Activated naive CD4-positive, alpha-beta T cell treated with anti-CD3 and anti-CD28 coated beads, Interleukin-2, amount 10 ng/mL, durations not matched to agents 7 days and 5 days (primary cell): ENCODE results near the gene PSMD11.
A peak's percentile ranks its signal among the peaks of the same experiment; 100 is the strongest.
"Not testable (repeated sequence)": the region's sequence is repeated elsewhere in the genome, so short reads cannot be mapped to it uniquely, and the experiment has no call there.

Experiments
- CTCF ChIA-PET: fragments of 350-600 bp; sonication (Branson Sonifier 250); formaldehyde crosslinking; loops from one replicate; lab custom pipeline; 2021; ENCODE audit warnings: antibody characterized with exemption; lab: Charles Lee
- DNase-seq: peaks from one replicate; pipeline ENCODE4 v3.0.0-alpha.2; 2020
- H3K27ac Mint-ChIP-seq: one replicate; pipeline ENCODE4 v1.8.0; 2021; ENCODE audit warnings: mild to moderate bottlenecking, moderate library complexity, mixed read lengths
- H3K27me3 Mint-ChIP-seq: one replicate; pipeline ENCODE4 v1.8.0; 2021; ENCODE audit warnings: mild to moderate bottlenecking, mixed read lengths
- H3K36me3 Mint-ChIP-seq: one replicate; pipeline ENCODE4 v1.8.0; 2021; ENCODE audit warnings: mixed read lengths
- H3K4me1 Mint-ChIP-seq: one replicate; pipeline ENCODE4 v1.8.0; 2021; ENCODE audit warnings: mixed read lengths
- H3K4me3 Mint-ChIP-seq: one replicate; pipeline ENCODE4 v1.8.0; 2021; ENCODE audit warnings: mild to moderate bottlenecking, moderate library complexity, mixed read lengths
- H3K9me3 Mint-ChIP-seq: one replicate; pipeline ENCODE4 v1.8.0; 2021; ENCODE audit warnings: mixed read lengths

The PSMD11 gene

DNA sequence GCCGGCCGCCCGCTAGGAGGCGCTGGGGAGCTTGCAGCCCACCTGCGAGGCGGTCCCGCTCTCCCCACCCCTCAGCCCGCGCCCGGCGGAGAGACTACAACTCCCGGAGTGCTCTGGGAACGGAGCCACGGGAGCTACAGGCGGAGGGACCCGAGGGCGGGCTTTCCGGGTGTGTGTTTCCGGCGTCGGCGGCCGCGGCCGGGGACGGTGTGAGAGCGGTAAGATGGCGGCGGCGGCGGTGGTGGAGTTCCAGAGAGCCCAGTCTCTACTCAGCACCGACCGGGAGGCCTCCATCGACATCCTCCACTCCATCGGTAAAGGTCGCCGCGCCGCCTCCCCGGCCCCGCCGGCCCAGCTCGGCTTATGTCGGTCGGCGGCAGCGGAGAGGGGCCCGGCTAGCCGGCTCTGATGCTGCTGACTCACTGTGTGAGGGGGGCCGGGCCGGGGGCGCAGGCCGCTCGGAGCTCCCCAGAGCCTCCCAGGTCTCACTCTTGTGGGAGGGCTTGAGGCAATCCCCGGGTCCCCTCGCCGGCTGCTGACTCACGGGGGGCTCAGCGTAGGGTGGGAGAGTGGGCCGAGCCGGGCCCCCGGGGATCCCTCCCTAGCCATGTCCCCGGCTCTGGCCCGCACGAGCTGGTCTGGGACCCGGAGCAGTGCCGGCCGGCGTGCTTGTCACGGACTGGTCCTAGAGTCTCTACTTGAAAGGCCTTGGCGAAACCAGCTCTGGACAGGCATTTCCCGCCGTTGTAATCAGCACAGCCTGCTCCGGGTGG is at the start of gene PSMD11:
PSMD11 (plus strand) TSS at position 210 of the 773 bp plus-strand sequence; CDS start at position 224, 14 bp downstream.
- peaks cover 42% of the 10 kb centered on the region for H3K4me1 Mint-ChIP-seq

GRCh38 chr17:32396343-32396742 is 48.0 kb upstream of the PSMD11 start:
- Mint-ChIP-seq H3K27ac (no peak overlapping the region), H3K9me3 (no peaks in the 10 kb centered on the region), H3K4me3 (no peak overlapping the region), H3K4me1 (peaks cover 7% of the 10 kb centered on the region), H3K27me3 (no peaks in the 10 kb centered on the region), H3K36me3 (peaks cover 13% of the 10 kb centered on the region)
- DNase-seq: no peak
- CTCF ChIA-PET: no interaction called here

More for the DNA sequence above, at the start of gene PSMD11:
- Mint-ChIP-seq H3K9me3 (no peaks in the 10 kb centered on the region), H3K27me3 (peaks cover 36% of the 10 kb centered on the region), H3K36me3 (peaks cover 29% of the 10 kb centered on the region), H3K27ac (peak within 1 kb of the TSS; percentile 86), H3K4me3 (peak within 1 kb of the TSS; percentile 88)
- CTCF ChIA-PET: interaction anchor here (0.7 to 3.5 kb wide), 17 partner anchors 10 to 433 kb away, joined by 3 to 34 read pairs (median 3); partner anchors contain the start of genes CDK5R1 and MYO1D
- DNase-seq: peak; percentile 99

GRCh38 chr17:32398946-32399345 is 45.4 kb upstream of the PSMD11 start:
- Mint-ChIP-seq H3K27ac (peak overlapping the region; percentile 1), H3K4me3 (no peak overlapping the region), H3K4me1 (peaks cover 7% of the 10 kb centered on the region), H3K9me3 (no peaks in the 10 kb centered on the region), H3K27me3 (no peaks in the 10 kb centered on the region), H3K36me3 (peaks cover 6% of the 10 kb centered on the region)
- CTCF ChIA-PET: interaction anchor here (0.7 kb wide), 1 partner anchor 45 kb away, joined by 3 read pairs; the partner anchor contains the start of gene PSMD11
- no peak for DNase-seq

GRCh38 chr17:32410085-32410484 is 34.2 kb upstream of the PSMD11 start:
- H3K27me3 Mint-ChIP-seq, H3K27ac Mint-ChIP-seq, H3K9me3 Mint-ChIP-seq, H3K4me1 Mint-ChIP-seq, DNase-seq, H3K4me3 Mint-ChIP-seq, H3K36me3 Mint-ChIP-seq, CTCF ChIA-PET: not testable (repeated sequence)

- DNase-seq: no peak
- Mint-ChIP-seq H3K36me3 (peaks cover 3% of the 10 kb centered on the region), H3K9me3 (peaks cover 21% of the 10 kb centered on the region), H3K27ac (no peak overlapping the region), H3K4me1 (no peaks in the 10 kb centered on the region), H3K4me3 (no peak overlapping the region), H3K27me3 (no peaks in the 10 kb centered on the region)
- CTCF ChIA-PET: no interaction called here
Measured at GRCh38 chr17:32426894-32427293, 17.4 kb upstream of the PSMD11 start.

DNA sequence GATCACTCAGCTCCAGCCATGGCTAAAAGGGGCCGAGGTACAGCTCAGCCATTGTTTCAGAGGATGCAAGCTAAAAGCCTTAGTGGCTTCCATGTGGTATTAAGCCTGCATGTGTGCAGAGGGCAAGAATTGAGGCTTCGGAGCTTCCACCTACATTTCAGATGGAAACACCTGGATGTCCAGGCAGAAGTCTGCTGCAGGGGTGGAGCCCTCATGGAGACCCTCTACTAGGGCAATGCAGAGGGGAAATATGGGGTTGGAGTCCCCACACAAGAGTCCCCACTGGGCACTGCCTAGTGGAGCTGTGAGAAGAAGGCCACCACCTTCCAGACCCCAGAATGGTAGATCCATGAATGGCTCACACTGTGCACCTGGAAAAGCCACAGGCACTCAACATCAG is 14.7 kb upstream of the PSMD11 start:
- peaks cover 3% of the 10 kb centered on the region for H3K36me3 Mint-ChIP-seq
- no peak overlapping the region for H3K4me3 Mint-ChIP-seq
- no peaks in the 10 kb centered on the region for H3K27me3 Mint-ChIP-seq
- peaks cover 21% of the 10 kb centered on the region for H3K9me3 Mint-ChIP-seq
- no peak overlapping the region for H3K27ac Mint-ChIP-seq
- no peak for DNase-seq
- H3K4me1 Mint-ChIP-seq: no peaks in the 10 kb centered on the region
- CTCF ChIA-PET: no interaction called here

DNA sequence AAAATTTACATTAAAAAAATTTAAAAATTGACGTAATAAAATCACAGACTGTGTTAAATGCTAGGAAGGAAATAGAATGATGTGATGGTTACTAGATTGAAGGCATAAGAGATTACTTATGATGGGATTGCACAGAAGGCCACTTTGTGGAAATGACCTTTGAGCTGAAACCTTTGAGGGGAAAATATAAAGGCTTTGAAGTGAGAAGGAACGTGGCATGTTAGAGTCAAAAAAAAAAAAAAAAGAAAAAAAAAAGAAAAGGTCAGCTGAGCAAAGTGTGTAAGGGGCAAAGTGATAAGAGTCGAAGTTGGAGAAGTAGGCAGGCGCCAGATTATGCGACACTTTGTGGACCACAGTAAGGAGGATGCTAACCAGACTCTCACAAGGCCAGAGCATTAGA is 3.6 kb upstream of the PSMD11 start:
- no peaks in the 10 kb centered on the region for H3K9me3 Mint-ChIP-seq
- no peak for DNase-seq
- H3K27me3 Mint-ChIP-seq: peaks cover 54% of the 10 kb centered on the region
- H3K4me1 Mint-ChIP-seq: peaks cover 22% of the 10 kb centered on the region
- CTCF ChIA-PET: interaction anchor here (0.7 kb wide), 1 partner anchor 125 kb away, joined by 4 read pairs; no protein-coding TSS in a partner anchor
- peaks cover 5% of the 10 kb centered on the region for H3K36me3 Mint-ChIP-seq
- H3K4me3 Mint-ChIP-seq: no peak overlapping the region
- H3K27ac Mint-ChIP-seq: no peak overlapping the region

DNA sequence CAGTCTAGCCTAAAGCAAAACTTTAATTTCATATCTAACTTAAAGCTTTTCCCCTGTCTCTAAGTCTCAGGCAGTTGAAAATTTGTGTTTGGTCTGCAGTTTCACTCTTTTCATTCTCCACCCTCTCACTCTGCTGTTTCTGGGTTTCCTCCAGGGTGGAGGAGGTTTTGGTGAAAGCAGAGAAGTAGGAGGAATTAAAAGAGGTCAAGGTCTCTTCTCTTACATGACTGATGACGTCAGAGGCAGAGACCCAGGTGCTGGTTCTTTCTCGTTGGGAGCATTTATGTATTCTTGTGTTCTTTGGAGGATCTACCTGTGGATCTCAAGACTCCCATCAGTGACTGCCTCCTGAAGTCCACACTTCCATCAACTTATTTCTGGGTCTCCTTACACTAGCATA is 2.4 kb upstream of the PSMD11 start:
- no peak overlapping the region for H3K4me3 Mint-ChIP-seq
- no peak for DNase-seq
- CTCF ChIA-PET: interaction anchor here (0.8 kb wide), 1 partner anchor 11 kb away, joined by 3 read pairs; no protein-coding TSS in a partner anchor
- no peak overlapping the region for H3K27ac Mint-ChIP-seq
- peaks cover 11% of the 10 kb centered on the region for H3K36me3 Mint-ChIP-seq
- no peaks in the 10 kb centered on the region for H3K9me3 Mint-ChIP-seq
- peaks cover 53% of the 10 kb centered on the region for H3K27me3 Mint-ChIP-seq
- peaks cover 34% of the 10 kb centered on the region for H3K4me1 Mint-ChIP-seq

GRCh38 chr17:32443827-32444300 is 446 bp upstream of the PSMD11 start:
- no peak for DNase-seq
- CTCF ChIA-PET: interaction anchor here (0.7 to 3.5 kb wide), 17 partner anchors 10 to 433 kb away, joined by 3 to 34 read pairs (median 3); partner anchors contain the start of genes CDK5R1 and MYO1D
- Mint-ChIP-seq H3K36me3 (peaks cover 24% of the 10 kb centered on the region), H3K27me3 (peaks cover 40% of the 10 kb centered on the region), H3K27ac (peak overlapping the region; percentile 86), H3K9me3 (no peaks in the 10 kb centered on the region), H3K4me1 (peaks cover 41% of the 10 kb centered on the region), H3K4me3 (peak overlapping the region; percentile 88)

DNA sequence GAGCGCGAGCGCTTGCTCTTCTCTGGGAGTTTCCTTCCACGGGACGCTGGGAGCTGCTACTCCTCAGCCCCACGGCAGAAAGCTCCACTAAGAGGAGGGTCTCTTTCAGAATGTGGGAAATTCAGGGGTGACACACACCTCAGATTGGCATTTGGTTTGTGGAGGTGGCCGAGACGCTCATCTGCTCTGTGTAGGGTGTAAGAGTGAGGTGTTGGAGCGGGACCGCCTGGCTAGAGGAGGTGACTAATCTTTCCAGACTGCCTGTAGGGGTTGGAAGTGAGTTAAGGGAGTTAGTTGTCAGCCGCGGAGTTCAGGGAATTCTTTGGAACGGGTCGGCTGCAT is 735 bp downstream of the PSMD11 start:
- Mint-ChIP-seq H3K36me3 (peaks cover 34% of the 10 kb centered on the region), H3K27me3 (peaks cover 35% of the 10 kb centered on the region), H3K4me3 (peak overlapping the region; percentile 88), H3K27ac (peak overlapping the region; percentile 78), H3K4me1 (peaks cover 46% of the 10 kb centered on the region), H3K9me3 (no peaks in the 10 kb centered on the region)
- DNase-seq: peak; percentile 42
- CTCF ChIA-PET: interaction anchor here (1.5 to 3.5 kb wide), 3 partner anchors 9 to 38 kb away, joined by 4 to 34 read pairs (median 7); no protein-coding TSS in a partner anchor

DNA sequence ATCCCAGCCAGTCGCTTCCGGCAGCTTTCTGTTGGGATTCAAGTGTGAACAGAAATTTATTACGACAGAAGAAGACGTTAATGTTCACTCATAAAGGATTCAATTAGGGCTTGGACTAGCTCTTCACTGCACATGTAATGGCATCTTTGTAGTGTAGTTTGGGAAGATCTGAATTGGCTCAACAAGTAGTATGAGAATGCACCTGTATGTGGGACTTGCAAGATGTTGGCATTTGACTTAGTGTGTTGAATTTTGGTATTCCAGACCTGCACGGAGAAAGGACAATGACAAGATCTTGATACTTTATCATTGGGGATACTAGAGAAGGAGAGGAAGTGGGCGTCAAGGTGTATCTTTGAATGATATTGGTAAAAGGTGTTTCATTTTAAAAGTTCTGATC is 1.2 kb downstream of the PSMD11 start:
- CTCF ChIA-PET: interaction anchor here (3.5 kb wide), 1 partner anchor 18 kb away, joined by 34 read pairs; no protein-coding TSS in a partner anchor
- Mint-ChIP-seq H3K36me3 (peaks cover 35% of the 10 kb centered on the region), H3K4me3 (peak overlapping the region; percentile 88), H3K4me1 (peaks cover 47% of the 10 kb centered on the region), H3K27ac (peak overlapping the region; percentile 78), H3K27me3 (peaks cover 33% of the 10 kb centered on the region), H3K9me3 (no peaks in the 10 kb centered on the region)
- no peak for DNase-seq

- CTCF ChIA-PET: interaction anchor here (3.5 kb wide), 1 partner anchor 17 kb away, joined by 34 read pairs; no protein-coding TSS in a partner anchor
- peak overlapping the region; percentile 78 for H3K27ac Mint-ChIP-seq
- H3K27me3 Mint-ChIP-seq: peaks cover 28% of the 10 kb centered on the region
- no peak for DNase-seq
- H3K36me3 Mint-ChIP-seq: peaks cover 38% of the 10 kb centered on the region
- peaks cover 49% of the 10 kb centered on the region for H3K4me1 Mint-ChIP-seq
- no peaks in the 10 kb centered on the region for H3K9me3 Mint-ChIP-seq
- peak overlapping the region; percentile 88 for H3K4me3 Mint-ChIP-seq
Measured at GRCh38 chr17:32445971-32446370, 1.7 kb downstream of the PSMD11 start.

- H3K27ac Mint-ChIP-seq: no peak overlapping the region
Measured at GRCh38 chr17:32446949-32447348, 2.6 kb downstream of the PSMD11 start.

GRCh38 chr17:32449963-32450362 is 5.7 kb downstream of the PSMD11 start:
- H3K9me3 Mint-ChIP-seq: no peaks in the 10 kb centered on the region
- no peak overlapping the region for H3K27ac Mint-ChIP-seq
- CTCF ChIA-PET: interaction anchor here (1.3 kb wide), 1 partner anchor 34 kb away, joined by 4 read pairs; no protein-coding TSS in a partner anchor
- no peaks in the 10 kb centered on the region for H3K27me3 Mint-ChIP-seq
- H3K4me1 Mint-ChIP-seq: peaks cover 33% of the 10 kb centered on the region
- H3K4me3 Mint-ChIP-seq: no peak overlapping the region
- peaks cover 69% of the 10 kb centered on the region for H3K36me3 Mint-ChIP-seq
- no peak for DNase-seq

More at GRCh38 chr17:32446949-32447348, 2.6 kb downstream of the PSMD11 start:
- Mint-ChIP-seq H3K4me1 (peaks cover 45% of the 10 kb centered on the region), H3K36me3 (peaks cover 47% of the 10 kb centered on the region), H3K4me3 (no peak overlapping the region), H3K27me3 (peaks cover 19% of the 10 kb centered on the region), H3K9me3 (no peaks in the 10 kb centered on the region)
- no peak for DNase-seq
- CTCF ChIA-PET: interaction anchor here (2.8 kb wide), 1 partner anchor 16 kb away, joined by 19 read pairs; no protein-coding TSS in a partner anchor
